IPS-NIHi11 (cell line): ENCODE measurements around the gene PPIF.

ENCODE experiments used
- DNase-seq: peaks from one replicate; pipeline ENCODE4 v3.0.0; 2012; ENCODE audit warnings: mixed read lengths, low spot score

The PPIF gene

GRCh38 chr10:79402951-79403350, 55.7 kb downstream of the PPIF start:
- DNase-seq: no peak

- peak; percentile 46 for DNase-seq
Observed at GRCh38 chr10:79403441-79404230, 56.4 kb downstream of the PPIF start.

GRCh38 chr10:79404231-79404609, 57.0 kb downstream of the PPIF start:
- peak; percentile 56 for DNase-seq

GRCh38 chr10:79404690-79405131, 57.4 kb downstream of the PPIF start:
- no peak for DNase-seq
